GM21825 (cell line): Measurements from ENCODE around the gene SIRT5.

Source experiments
- ATAC-seq: cut with Tn5 transposase; IDR thresholded peaks from one replicate; pipeline ENCODE4 v1.9.1; 2021; ENCODE audit warnings: mild to moderate bottlenecking, moderate library complexity; ENCODE audit not compliant: unreplicated experiment

SIRT5 gene

DNA sequence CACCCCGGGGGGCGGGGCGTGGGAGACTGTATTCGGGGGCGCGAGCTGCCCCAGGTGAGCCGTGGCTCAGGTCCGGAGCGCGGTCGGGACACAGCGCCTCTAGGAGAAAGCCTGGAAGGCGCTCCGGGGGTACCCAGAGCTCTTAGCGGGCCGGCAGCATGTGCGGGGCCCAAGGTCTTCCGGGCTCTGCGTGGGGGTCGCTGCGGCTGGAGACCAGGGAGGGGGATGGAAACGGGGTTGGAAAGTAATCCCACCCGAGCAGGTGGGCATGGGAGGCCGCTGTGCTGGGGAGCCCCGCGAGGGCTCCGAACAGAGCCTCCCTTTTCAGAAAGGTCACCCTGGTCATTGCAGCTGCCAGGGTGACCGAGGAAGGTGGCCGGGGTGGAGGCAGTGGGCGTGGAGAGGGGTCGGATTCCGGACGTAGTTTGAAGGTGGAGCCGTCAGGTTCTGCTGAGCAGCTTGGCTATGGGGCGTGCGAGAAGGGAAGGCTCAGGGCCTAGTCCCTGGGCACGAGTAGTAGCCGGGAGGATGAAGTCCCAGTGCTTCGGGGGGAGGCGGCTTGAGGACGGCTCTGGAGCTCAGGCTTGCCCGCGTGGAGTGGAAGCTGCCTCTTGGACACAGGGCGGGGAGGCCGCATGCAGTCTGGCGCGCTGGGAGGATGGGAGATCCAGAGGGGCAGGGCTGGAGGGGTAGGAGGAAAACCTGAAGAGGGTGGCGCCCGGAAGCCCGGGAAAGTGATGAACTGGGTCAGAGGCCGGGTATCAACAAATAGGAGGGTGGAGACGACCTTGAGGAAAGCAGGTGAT lies at the start of gene SIRT5:
SIRT5 (plus strand) TSS at position 31 of the 806 bp plus-strand sequence. CDS start 9,510 bp downstream, outside the sequence.
- ATAC-seq, result peak; percentile 54

DNA sequence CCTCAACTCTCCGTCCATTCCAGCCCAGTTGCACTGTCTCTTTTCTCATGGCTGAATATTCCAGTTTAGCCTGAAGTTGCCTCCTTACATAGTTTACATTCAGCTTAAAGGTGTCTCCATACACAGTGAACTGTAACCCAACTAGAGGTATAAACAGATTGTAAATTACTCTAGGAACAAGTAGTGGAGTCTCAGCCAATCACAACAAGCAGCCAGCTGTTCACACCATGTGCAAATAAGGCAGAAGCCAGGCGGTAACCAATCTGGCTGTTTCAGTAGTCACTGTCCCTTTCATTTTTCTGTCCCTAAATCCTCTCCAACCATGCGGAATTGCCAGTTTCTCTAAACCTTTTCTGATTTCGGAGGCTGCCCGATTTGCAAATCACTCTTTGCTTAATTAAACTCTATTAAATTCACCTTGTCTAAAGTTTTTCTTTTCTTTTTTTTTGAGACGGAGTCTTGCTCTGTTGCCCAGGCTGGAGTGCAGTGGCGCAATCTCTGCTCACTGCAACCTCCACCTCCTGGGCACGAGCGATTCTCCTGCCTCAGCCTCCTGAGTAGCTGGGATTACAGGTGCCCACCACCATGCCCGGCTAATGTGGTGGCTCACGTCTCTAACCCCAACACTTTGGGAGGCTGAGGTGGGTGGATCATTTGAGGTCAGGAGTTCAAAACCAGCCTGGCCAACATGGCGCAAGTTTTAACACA lies 49.4 kb upstream of the SIRT5 start:
- ATAC-seq, result no peak

DNA sequence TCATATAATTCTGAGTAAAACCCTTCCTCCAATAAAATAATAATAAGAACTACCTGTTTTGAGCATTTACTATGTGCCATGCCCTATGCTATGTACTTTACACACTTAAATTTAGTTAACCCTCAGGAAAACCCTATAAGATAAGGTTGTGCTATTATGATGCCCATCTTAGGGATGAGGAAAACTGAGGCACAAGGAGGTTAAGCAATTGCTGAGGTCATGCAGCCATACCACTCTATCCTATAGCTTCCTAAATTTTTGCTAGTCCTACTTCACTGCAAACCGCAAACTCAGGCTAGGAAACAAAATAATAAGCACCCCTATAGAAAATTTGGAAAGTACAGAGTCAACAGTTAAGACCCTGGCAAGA lies 48.1 kb upstream of the SIRT5 start:
- ATAC-seq, result no peak

DNA sequence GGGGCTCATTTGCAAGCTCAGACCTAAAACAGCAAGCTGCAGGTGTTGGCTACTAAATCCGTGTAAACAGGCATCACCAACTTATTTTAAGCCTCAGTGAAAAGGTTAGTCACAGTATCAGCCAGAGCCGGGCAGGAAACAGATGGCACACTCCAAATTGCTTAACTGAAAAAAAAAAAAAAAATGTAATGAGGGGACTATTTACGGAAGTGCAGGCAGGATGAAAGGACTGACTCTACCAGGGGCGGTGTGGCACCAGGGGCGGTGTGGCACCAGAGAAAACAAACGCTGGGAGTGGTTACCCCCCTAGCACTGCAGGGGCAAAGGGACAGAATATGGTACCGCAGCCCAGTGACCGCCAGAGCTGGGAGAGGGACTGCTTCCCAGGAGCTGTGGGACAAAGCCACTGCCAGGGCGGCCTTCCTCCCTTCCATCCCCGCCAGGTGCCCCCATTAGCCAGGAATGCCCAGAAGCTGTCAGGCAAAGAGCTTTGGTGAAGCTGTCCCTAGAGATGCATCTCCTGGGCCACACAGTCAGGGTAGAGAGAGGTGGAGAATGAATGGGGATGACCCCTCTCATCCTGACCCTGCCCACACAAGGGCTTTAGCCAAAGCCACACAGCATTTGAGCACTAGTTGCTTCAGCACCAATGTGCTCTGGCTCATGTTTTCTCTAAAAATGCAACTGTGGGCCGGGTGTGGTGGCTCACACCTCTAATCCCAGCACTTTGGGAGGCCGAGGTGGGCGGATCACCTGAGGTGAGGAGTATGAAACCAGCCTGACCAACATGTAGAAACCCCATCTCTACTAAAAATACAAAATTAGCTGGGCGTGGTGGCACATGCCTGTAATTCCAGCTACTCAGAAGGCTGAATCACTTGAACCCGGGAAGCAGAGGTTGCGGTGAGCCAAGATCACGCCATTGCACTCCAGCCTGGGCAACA lies 47.4 kb upstream of the SIRT5 start:
- peak; percentile 83 for ATAC-seq

DNA sequence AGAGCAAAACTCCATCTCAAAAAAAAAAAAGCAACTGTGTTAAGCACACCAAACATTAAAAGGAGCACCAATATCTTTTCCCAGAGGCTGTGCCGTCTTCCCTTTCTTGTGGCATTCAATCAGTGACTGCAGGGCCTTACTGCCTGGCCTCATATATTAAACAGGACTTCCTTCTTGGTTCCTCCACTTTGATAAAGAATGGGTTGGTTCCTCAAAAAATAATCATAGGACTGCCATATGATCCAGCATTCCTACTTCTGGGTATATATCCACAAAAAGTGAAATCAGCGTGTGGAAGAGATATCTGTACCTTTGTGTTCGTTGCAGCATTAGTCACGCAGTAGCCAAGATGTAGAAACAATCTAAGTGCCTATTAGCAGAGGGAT lies 46.7 kb upstream of the SIRT5 start:
- ATAC-seq, result no peak

- no peak for ATAC-seq
These were observed 46.2 kb upstream of the SIRT5 start for GRCh38 chr6:13528232-13528631.

GRCh38 chr6:13528777-13529343 lies 45.5 kb upstream of the SIRT5 start:
- ATAC-seq, result no peak

GRCh38 chr6:13531956-13532355 lies 42.4 kb upstream of the SIRT5 start:
- no peak for ATAC-seq

GRCh38 chr6:13534536-13534935 lies 39.9 kb upstream of the SIRT5 start:
- ATAC-seq, result no peak

GRCh38 chr6:13535306-13535705 lies 39.1 kb upstream of the SIRT5 start:
- ATAC-seq, result no peak

DNA sequence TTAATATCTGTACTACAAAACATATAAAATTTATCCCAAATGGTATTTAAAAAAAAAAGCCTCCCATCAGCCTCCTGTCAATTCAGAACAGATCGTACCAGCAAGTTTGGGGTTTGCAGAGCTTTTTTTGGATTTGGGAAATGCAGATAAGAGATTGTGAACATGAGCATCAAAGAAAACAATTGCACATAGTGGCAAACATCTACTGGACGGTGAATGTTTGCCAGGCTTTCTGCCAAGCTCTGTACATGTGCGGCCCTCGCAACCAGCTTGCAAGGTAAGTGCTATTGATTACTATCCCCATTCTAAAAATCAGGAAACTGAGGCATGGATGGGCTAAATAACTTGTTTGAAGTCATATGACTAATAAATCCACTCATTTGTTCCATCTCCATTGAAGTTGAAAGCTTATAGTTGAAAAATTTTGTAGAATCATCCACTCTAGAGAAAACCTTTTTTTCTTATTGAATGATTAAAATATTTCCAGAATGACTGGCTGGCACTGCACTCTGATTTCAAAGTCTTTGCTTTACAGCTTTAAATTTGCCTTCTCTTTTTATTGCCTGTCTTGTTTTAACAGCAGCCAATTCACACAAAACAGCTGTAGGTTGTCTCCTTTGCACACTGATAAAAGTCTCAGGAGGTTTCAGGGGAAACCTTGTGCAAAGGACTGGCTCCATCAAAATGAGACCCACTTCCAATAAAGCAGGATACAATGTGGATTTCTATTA lies 37.4 kb upstream of the SIRT5 start:
- ATAC-seq, result no peak

GRCh38 chr6:13537527-13537897 lies 36.9 kb upstream of the SIRT5 start:
- ATAC-seq, result no peak

DNA sequence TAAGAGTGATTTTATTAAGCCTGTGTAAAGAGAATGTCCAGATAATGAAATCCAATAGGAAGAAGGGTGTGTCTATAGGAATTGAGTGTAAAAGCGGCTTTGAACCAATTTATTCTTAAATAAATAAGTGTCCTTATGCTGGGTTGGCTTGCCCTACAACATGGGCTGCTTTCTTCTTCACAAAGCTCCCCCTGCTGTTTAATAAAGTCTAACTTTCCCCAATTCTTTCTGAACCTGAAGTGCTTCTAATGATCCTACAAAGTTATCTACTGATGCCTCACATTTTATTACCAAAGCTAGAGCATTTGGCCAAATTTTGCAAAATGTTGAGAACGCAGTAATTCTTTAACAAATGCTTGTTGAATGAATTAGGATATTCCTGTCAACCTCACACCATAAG lies 36.3 kb upstream of the SIRT5 start:
- no peak for ATAC-seq

GRCh38 chr6:13538600-13538999 lies 35.8 kb upstream of the SIRT5 start:
- ATAC-seq, result no peak

GRCh38 chr6:13539572-13539971 lies 34.8 kb upstream of the SIRT5 start:
- ATAC-seq, result no peak

GRCh38 chr6:13541496-13541895 lies 32.9 kb upstream of the SIRT5 start:
- no peak for ATAC-seq

GRCh38 chr6:13544454-13545186 lies 29.8 kb upstream of the SIRT5 start:
- no peak for ATAC-seq

DNA sequence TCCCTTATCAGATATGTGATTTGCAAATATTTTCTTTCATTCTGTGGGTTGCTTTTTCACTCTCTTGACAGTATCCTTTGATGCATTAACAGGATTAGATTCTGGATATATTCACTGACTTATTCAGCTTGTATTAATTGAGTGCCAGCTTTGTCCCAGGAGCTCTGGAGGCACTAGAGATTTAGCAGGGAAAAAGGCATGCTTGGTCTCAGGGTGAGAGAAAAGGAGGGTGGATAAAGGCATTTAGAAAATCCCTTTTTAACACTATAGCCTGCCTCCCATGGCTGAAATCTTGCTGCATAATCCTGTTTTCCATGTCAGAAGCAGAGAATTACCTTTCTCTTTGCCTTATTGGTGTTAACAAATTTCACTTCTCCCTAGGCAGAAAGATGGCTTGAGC lies 28.5 kb upstream of the SIRT5 start:
- ATAC-seq, result no peak

GRCh38 chr6:13548500-13549210 lies 25.7 kb upstream of the SIRT5 start:
- ATAC-seq, result no peak
